H9 (cell line): ENCODE data around the gene CLIP1. TPM values are rescaled to one million over a fixed set of nuclear protein-coding genes. Genes with fewer than 3 reads are reported as not detected.
"Not testable (repeated sequence)": the region's sequence is repeated elsewhere in the genome, so short reads cannot be mapped to it uniquely, and the experiment has no call there.

ENCODE experiments used
- DNase-seq: peaks from one replicate; pipeline ENCODE4 v3.0.0-alpha.2; 2017
- H2AFZ ChIP-seq: one replicate; pipeline ENCODE4 v1.6.1; 2013; ENCODE audit warnings: mild to moderate bottlenecking, low read length, control low read depth, moderate library complexity
- H2AK5ac ChIP-seq: 2 replicates; pipeline ENCODE4 v1.6.1; 2013; ENCODE audit warnings: low read length, control low read depth, mixed read lengths; ENCODE audit not compliant: insufficient read length
- H2BK120ac ChIP-seq: one replicate; pipeline ENCODE4 v1.6.1; 2013; ENCODE audit warnings: low read depth, mild to moderate bottlenecking, low read length, control low read depth, inconsistent platforms; ENCODE audit not compliant: poor library complexity, severe bottlenecking
- H2BK12ac ChIP-seq: 2 replicates; pipeline ENCODE4 v1.6.1; 2013; ENCODE audit warnings: low read length, control low read depth, mixed read lengths, low read depth; ENCODE audit not compliant: insufficient read length
- H2BK15ac ChIP-seq: 2 replicates; pipeline ENCODE4 v1.6.1; 2013; ENCODE audit warnings: low read depth, low read length, control low read depth
- H2BK20ac ChIP-seq: one replicate; pipeline ENCODE4 v1.6.1; 2013; ENCODE audit warnings: low read depth, mild to moderate bottlenecking, low read length, control low read depth, inconsistent platforms; ENCODE audit not compliant: poor library complexity, severe bottlenecking
- H2BK5ac ChIP-seq: 2 replicates; pipeline ENCODE4 v1.6.1; 2013; ENCODE audit warnings: low read length, control low read depth, mixed read lengths; ENCODE audit not compliant: insufficient read length
- H3K14ac ChIP-seq: 2 replicates; pipeline ENCODE4 v1.6.1; 2013; ENCODE audit warnings: low read length, control low read depth; ENCODE audit not compliant: insufficient read depth
- H3K18ac ChIP-seq: 2 replicates; pipeline ENCODE4 v1.6.1; 2013; ENCODE audit warnings: low read depth, mild to moderate bottlenecking, mixed read lengths, low read length, control low read depth; ENCODE audit not compliant: insufficient read length
- H3K23ac ChIP-seq: 2 replicates; pipeline ENCODE4 v1.6.1; 2013; ENCODE audit warnings: low read length, control low read depth, mixed read lengths, low read depth; ENCODE audit not compliant: insufficient read length
- H3K23me2 ChIP-seq: 2 replicates; pipeline ENCODE4 v1.6.1; 2013; ENCODE audit warnings: low read depth, mild to moderate bottlenecking, mixed read lengths, low read length, control low read depth; ENCODE audit not compliant: insufficient read length, poor library complexity, severe bottlenecking
- H3K27ac ChIP-seq: 2 replicates; pipeline ENCODE4 v1.5.1; 2013; ENCODE audit warnings: low read length, control low read depth, mixed read lengths, low read depth; ENCODE audit not compliant: insufficient read length
- H3K27me3 ChIP-seq: 2 replicates; pipeline ENCODE4 v1.6.1; 2013; ENCODE audit warnings: low read length, control low read depth, inconsistent platforms; ENCODE audit not compliant: insufficient read depth
- H3K4ac ChIP-seq: 2 replicates; pipeline ENCODE4 v1.6.1; 2013; ENCODE audit warnings: low read depth, mild to moderate bottlenecking, control low read depth, inconsistent platforms, low read length, moderate library complexity
- H3K4me1 ChIP-seq: 2 replicates; pipeline ENCODE4 v1.6.1; 2013; ENCODE audit warnings: low read length, control low read depth, inconsistent platforms; ENCODE audit not compliant: insufficient read depth
- H3K4me2 ChIP-seq: 2 replicates; pipeline ENCODE4 v1.6.1; 2013; ENCODE audit warnings: low read length, control low read depth, mixed read lengths; ENCODE audit not compliant: insufficient read length, insufficient read depth
- H3K56ac ChIP-seq: 2 replicates; pipeline ENCODE4 v1.6.1; 2013; ENCODE audit warnings: low read depth, mild to moderate bottlenecking, mixed read lengths, low read length, control low read depth; ENCODE audit not compliant: insufficient read length
- H3K79me1 ChIP-seq: 2 replicates; pipeline ENCODE4 v1.6.1; 2013; ENCODE audit warnings: low read depth, mild to moderate bottlenecking, moderate library complexity, low read length, control low read depth, inconsistent platforms; ENCODE audit not compliant: insufficient read depth, poor library complexity, severe bottlenecking
- H3K79me2 ChIP-seq: 2 replicates; pipeline ENCODE4 v1.6.1; 2013; ENCODE audit warnings: low read length, control low read depth, inconsistent platforms; ENCODE audit not compliant: insufficient read depth
- H3K9ac ChIP-seq: 2 replicates; pipeline ENCODE4 v1.6.1; 2013; ENCODE audit warnings: low read length, control low read depth, mixed read lengths; ENCODE audit not compliant: insufficient read length; ENCODE audit errors: extremely low read depth
- H3K9me3 ChIP-seq: one replicate; pipeline ENCODE4 v1.6.1; 2013; ENCODE audit warnings: low read depth, low read length, inconsistent platforms; ENCODE audit not compliant: control insufficient read depth
- H3T11ph ChIP-seq: one replicate; pipeline ENCODE4 v1.6.1; 2013; ENCODE audit warnings: mild to moderate bottlenecking, low read length, control low read depth, inconsistent platforms
- H4K20me1 ChIP-seq: one replicate; pipeline ENCODE4 v1.6.1; 2013; ENCODE audit not compliant: control insufficient read depth, insufficient read length, insufficient read depth
- H4K5ac ChIP-seq: 2 replicates; pipeline ENCODE4 v1.6.1; 2013; ENCODE audit warnings: low read depth, mild to moderate bottlenecking, mixed read lengths, low read length, control low read depth; ENCODE audit not compliant: insufficient read length
- H4K8ac ChIP-seq: replicated peaks from 2 replicates; pipeline ENCODE4 v1.6.1; 2013; ENCODE audit warnings: low read length, control low read depth, mixed read lengths, low read depth; ENCODE audit not compliant: insufficient read length
- H4K91ac ChIP-seq: 2 replicates; pipeline ENCODE4 v1.6.1; 2013; ENCODE audit warnings: low read depth, mild to moderate bottlenecking, moderate library complexity, mixed read lengths, low read length, control low read depth; ENCODE audit not compliant: insufficient read length
- H3K27ac Mint-ChIP-seq, 3 experiments: 2 replicates in 2 of 3; 3 replicates in 1 of 3; pipeline ENCODE4 v1.8.0; 2020 to 2021; ENCODE audit warnings: mixed read lengths in 3 of 3, mild to moderate bottlenecking in 1 of 3, moderate library complexity in 1 of 3
- H3K27me3 Mint-ChIP-seq: 2 replicates; pipeline ENCODE4 v1.8.0; 2021; ENCODE audit warnings: low read depth, mild to moderate bottlenecking, moderate library complexity, mixed read lengths
- H3K36me3 Mint-ChIP-seq, 3 experiments: 2 replicates in 2 of 3; 3 replicates in 1 of 3; pipeline ENCODE4 v1.8.0; 2020 to 2021; ENCODE audit warnings: low read depth in 3 of 3, mixed read lengths in 3 of 3; ENCODE audit not compliant: insufficient read depth in 1 of 3
- H3K4me1 Mint-ChIP-seq, 2 experiments: 2 replicates each; pipeline ENCODE4 v1.8.0; 2020; ENCODE audit warnings: mixed read lengths in 2 of 2
- H3K4me3 Mint-ChIP-seq, 2 experiments: 2 replicates in 1 of 2; 3 replicates in 1 of 2; pipeline ENCODE4 v1.8.0; 2020 to 2021; ENCODE audit warnings: mild to moderate bottlenecking in 2 of 2, mixed read lengths in 2 of 2, moderate library complexity in 1 of 2
- H3K9me3 Mint-ChIP-seq, 2 experiments: 2 replicates in 1 of 2; 3 replicates in 1 of 2; pipeline ENCODE4 v1.8.0; 2020; ENCODE audit warnings: mild to moderate bottlenecking in 2 of 2, mixed read lengths in 2 of 2, moderate library complexity in 1 of 2
- CTCF ChIP-seq: fragments of 200-600 bp; sonication (generic); conservative IDR thresholded peaks from 3 replicates; pipeline ENCODE4 v1.8.0; 2021; ENCODE audit warnings: antibody characterized with exemption, mild to moderate bottlenecking
- WGBS: extraction: QIAGEN DNeasy Blood & Tissue Kit; methylation state at CpG from one replicate; pipeline ENCODE4 v1.1.7; 2013; ENCODE audit warnings: missing lambda C conversion rate, low lambda C conversion rate, mixed read lengths; ENCODE audit not compliant: insufficient read length; ENCODE audit errors: extremely low coverage; 5-methylcytosine and 5-hydroxymethylcytosine counted together
- total RNA-seq: library from RNA; stranded (reverse); gene quantifications from 2 replicates; pipeline ENCODE4 v1.2.1, GENCODE V29; 2021

CLIP1 gene
- total RNA-seq, 1 experiment from 2014 or later: 23.6 TPM

GRCh38 chr12:122467983-122468382 lies 45.5 kb upstream of the CLIP1 start:
- no peak overlapping the region for H3K56ac ChIP-seq
- no peaks in the 10 kb centered on the region for H3K27me3 ChIP-seq
- Mint-ChIP-seq H3K27me3 (no peaks in the 10 kb centered on the region; the same call in 1 of the 2 replicates), H3K27ac (no peak overlapping the region), H3K36me3 (peaks cover 2 to 8% (median 4%) of the 10 kb centered on the region in 3 experiments; a peak in 6 of 7 replicates), H3K4me1 (no peaks in the 10 kb centered on the region), H3K9me3 (peaks cover 0 to 3% of the 10 kb centered on the region in 2 experiments; a peak in 1 of 5 replicates), H3K4me3 (no peak overlapping the region)
- H3K4me1 ChIP-seq: no peaks in the 10 kb centered on the region
- no peak overlapping the region for H2AFZ ChIP-seq
- WGBS: no CpG with 5 or more reads among the region's 4 CpGs
- H3K23ac ChIP-seq: no peak overlapping the region
- no peak overlapping the region for H3K27ac ChIP-seq
- H4K5ac ChIP-seq: no peak overlapping the region
- no peak overlapping the region for H3K18ac ChIP-seq
- no peaks in the 10 kb centered on the region for H4K20me1 ChIP-seq
- no peak overlapping the region for H2BK12ac ChIP-seq
- no peak overlapping the region for H3K4ac ChIP-seq
- no peak overlapping the region for H2BK120ac ChIP-seq
- H4K91ac ChIP-seq: no peak overlapping the region
- no peaks in the 10 kb centered on the region for H3K23me2 ChIP-seq
- no peaks in the 10 kb centered on the region for H3K79me1 ChIP-seq
- H4K8ac ChIP-seq: no peak overlapping the region
- H2AK5ac ChIP-seq: no peak overlapping the region
- H2BK5ac ChIP-seq: no peak overlapping the region
- no peak overlapping the region for H3K9ac ChIP-seq
- TF ChIP-seq CTCF: no peak
- no peak overlapping the region for H3K14ac ChIP-seq
- H2BK20ac ChIP-seq: no peak overlapping the region
- H3K79me2 ChIP-seq: no peaks in the 10 kb centered on the region
- H3T11ph ChIP-seq: no peak overlapping the region
- H3K9me3 ChIP-seq: no peaks in the 10 kb centered on the region
- no peak overlapping the region for H2BK15ac ChIP-seq
- H3K4me2 ChIP-seq: no peak overlapping the region
- no peak for DNase-seq

DNA sequence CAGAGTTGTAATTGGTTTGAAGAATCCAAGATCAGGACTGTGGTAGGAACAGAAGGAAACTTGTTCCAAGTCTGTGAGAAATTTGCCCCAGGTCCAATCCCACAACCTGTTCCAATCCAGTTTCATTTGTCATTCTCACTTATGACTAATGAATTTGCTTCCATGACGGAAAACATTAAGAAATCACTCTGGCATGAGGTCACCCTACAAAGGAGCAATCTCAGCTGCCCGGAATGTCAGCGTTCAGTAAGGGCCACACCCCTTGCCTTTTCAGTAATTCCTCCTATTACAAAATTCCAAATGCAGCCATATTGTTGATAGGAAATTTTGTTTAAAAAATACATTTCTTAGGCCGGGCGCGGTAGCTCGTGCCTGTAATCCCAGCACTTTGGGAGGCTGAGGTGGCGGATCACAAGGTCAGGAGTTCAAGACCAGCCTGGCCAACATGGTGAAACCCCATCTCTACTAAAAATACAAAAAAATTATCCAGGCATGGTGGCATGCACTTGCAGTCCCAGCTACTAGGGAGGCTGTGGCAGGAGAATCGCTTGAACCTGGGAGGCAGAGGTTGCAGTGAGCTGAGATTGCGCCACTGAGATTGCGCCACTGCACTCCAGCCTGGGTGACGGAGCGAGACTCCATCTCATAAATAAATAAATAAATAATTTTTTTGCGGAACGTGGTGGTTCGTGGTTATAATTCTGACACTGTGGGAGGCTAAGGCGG lies 42.0 kb upstream of the CLIP1 start:
- not testable (repeated sequence) for H3K4me1 ChIP-seq, H3K79me2 ChIP-seq, H3K27me3 Mint-ChIP-seq, H2AFZ ChIP-seq, H3K9ac ChIP-seq, H3T11ph ChIP-seq, H3K14ac ChIP-seq, H4K91ac ChIP-seq, H2BK5ac ChIP-seq, H3K27me3 ChIP-seq, H2BK120ac ChIP-seq, H2BK12ac ChIP-seq, H3K27ac ChIP-seq, H3K9me3 Mint-ChIP-seq, H3K23ac ChIP-seq, H2AK5ac ChIP-seq, H3K27ac Mint-ChIP-seq, H3K4ac ChIP-seq, DNase-seq, H3K4me3 Mint-ChIP-seq, H2BK20ac ChIP-seq, H3K56ac ChIP-seq, H3K4me2 ChIP-seq, H4K5ac ChIP-seq, H3K79me1 ChIP-seq, H3K18ac ChIP-seq, H4K8ac ChIP-seq, H4K20me1 ChIP-seq, H3K9me3 ChIP-seq, H2BK15ac ChIP-seq, H3K4me1 Mint-ChIP-seq, H3K36me3 Mint-ChIP-seq, H3K23me2 ChIP-seq
- no CpG with 5 or more reads among the region's 17 CpGs for WGBS
